Subcutaneous adipose tissue (tissue), 4 donors: ENCODE measurements around the gene CDH9. TPM values are rescaled to one million over a fixed set of nuclear protein-coding genes. Genes with fewer than 3 reads are reported as not detected.

Experiments used
- CTCF ChIP-seq: fragments of 450-650 bp; IDR thresholded peaks from one replicate; pipeline ENCODE4 v1.5.1; 2016; ENCODE audit warnings: low read depth, mild to moderate bottlenecking, control low read depth, antibody characterized with exemption, moderate library complexity
- total RNA-seq, 4 donors: library from RNA; depleted of rRNA; stranded (reverse); fragments of >200 nt; gene quantifications; one replicate each; pipeline ENCODE4 v1.1.0, GENCODE V29; 2016

Gene CDH9
- total RNA-seq, 4 donors from 2014 or later = not detected

DNA sequence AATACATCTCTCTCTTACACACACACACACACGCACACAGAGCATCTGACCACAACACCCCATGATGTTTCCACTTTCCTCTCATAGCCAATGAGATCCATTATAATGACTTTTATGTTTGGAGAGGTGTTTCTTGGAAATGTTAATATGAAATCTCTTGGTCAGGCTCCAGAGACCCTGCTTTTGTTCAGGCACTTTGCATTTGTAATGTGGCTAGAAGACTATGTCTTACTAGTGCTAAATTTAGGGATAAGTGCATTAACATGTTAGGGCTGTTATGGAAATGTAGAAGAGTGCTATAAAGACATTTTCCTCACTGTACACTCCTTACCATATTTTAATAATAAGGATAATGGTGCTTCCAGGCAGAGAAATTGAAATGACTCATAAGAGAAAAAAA is 3.8 kb downstream of the CDH9 start:
- no peak for TF ChIP-seq CTCF

- no peak for TF ChIP-seq CTCF
Observed at GRCh38 chr5:27026801-27027200, 11.6 kb downstream of the CDH9 start.

- TF ChIP-seq CTCF = no peak
Observed at GRCh38 chr5:27026063-27026462, 12.3 kb downstream of the CDH9 start.

DNA sequence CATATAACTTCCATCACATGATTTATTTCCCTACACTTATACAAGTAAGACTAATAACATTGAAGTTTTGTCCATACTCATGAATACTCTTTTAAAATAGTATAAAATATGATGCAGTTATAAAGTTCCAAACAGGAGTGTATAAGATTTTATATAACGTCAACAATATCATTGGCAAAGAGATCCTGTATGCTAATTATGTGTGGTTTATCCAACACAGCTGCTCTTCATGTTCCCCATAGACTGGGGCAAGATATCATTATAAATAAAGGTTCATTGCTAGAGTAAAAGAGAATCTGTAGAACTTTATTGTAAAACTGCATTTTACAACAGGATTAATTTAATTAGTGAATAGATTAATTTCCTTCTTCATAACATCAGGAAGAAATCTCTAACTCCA is 16.9 kb downstream of the CDH9 start:
- TF ChIP-seq CTCF = no peak

GRCh38 chr5:27020973-27021372 is 17.4 kb downstream of the CDH9 start:
- TF ChIP-seq CTCF = no peak

DNA sequence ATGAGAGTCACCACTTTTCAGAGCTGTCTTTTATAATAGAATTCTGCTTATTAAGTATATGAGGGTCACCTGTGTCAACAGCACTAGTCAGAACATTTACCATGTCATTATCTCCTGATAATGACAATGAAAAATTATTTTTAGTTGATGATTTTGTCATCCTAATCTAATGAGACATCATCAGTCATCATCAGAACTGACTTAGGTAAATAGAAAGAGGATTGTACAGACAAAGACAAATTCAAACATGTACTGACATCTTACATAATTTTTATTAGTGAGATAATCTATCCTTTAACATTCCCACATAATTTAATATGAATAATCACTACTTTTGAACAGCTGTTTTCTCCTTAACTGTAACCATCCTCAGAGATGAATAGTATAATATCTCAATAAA is 22.6 kb downstream of the CDH9 start:
- TF ChIP-seq CTCF = no peak

DNA sequence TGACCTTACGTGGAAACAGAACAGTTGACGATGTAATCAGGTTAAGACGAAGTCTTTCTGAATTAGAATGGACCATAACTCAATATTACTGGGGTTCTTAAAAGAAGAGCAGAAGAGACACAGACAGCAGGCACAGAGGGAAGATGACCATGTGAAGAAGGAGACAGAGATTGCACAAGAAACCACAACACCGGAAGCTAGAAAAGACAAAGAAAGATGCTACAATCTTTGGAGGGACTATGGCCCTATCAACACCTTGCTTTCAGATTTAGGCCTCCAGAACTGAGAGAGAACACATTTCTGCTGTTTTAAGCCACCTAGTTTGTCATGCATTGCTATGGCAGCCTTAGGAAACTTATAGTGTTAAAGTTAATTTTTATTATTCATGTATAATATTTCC is 27.1 kb downstream of the CDH9 start:
- TF ChIP-seq CTCF = no peak

DNA sequence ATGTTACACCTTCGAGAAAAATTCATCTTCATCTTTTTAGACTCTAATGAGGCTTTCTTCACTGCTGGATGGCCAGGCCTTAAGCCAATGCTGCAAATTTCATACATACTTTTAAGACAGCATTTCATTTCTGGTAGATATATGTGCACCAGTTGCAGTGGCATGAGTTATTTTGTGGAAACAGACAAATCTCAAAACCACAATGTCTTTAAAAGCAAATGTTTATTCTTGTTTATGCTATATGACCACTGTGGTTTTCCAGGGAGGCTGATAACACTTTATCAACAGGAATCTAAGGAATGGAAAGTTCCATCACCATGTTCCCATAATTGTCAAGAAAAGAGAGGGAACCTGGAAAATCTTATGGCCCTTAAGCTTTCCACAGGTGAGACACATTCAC is 27.7 kb downstream of the CDH9 start:
- no peak for TF ChIP-seq CTCF
